Activated CD8-positive, alpha-beta memory T cell treated with anti-CD3 and anti-CD28 coated beads, Interleukin-2, amount 50 U/mL, for 48 hours (primary cell): ENCODE measurements around the gene KCNT2.
"Not testable (repeated sequence)": the region's sequence is repeated elsewhere in the genome, so short reads cannot be mapped to it uniquely, and the experiment has no call there.

Experiments used
- DNase-seq: peaks from one replicate; pipeline ENCODE4 v3.0.0-alpha.2; 2020

The KCNT2 gene

GRCh38 chr1:196306421-196306820 lies 301.8 kb downstream of the KCNT2 start:
- DNase-seq, result no peak

- no peak for DNase-seq
Observed at GRCh38 chr1:196305216-196305615, 303.0 kb downstream of the KCNT2 start.

GRCh38 chr1:196302981-196303380 lies 305.3 kb downstream of the KCNT2 start:
- DNase-seq, result no peak

GRCh38 chr1:196302420-196302819 lies 305.8 kb downstream of the KCNT2 start:
- DNase-seq, result no peak

- no peak for DNase-seq
Observed at GRCh38 chr1:196295766-196296165, 312.5 kb downstream of the KCNT2 start.

GRCh38 chr1:196278816-196279215 lies 329.4 kb downstream of the KCNT2 start:
- DNase-seq, result no peak

- no peak for DNase-seq
Observed at GRCh38 chr1:196277860-196278259, 330.4 kb downstream of the KCNT2 start.

- no peak for DNase-seq
Observed at GRCh38 chr1:196271212-196271947, 336.9 kb downstream of the KCNT2 start.

- DNase-seq, result not testable (repeated sequence)
Observed at GRCh38 chr1:196263086-196263485, 345.2 kb downstream of the KCNT2 start.

- no peak for DNase-seq
Observed at GRCh38 chr1:196260270-196260669, 348.0 kb downstream of the KCNT2 start.

GRCh38 chr1:196259316-196259715 lies 348.9 kb downstream of the KCNT2 start:
- no peak for DNase-seq

- no peak for DNase-seq
Observed at GRCh38 chr1:196255762-196256161, 352.5 kb downstream of the KCNT2 start.

- no peak for DNase-seq
Observed at GRCh38 chr1:196229546-196229945, 378.7 kb downstream of the KCNT2 start.

- DNase-seq, result no peak
Observed at GRCh38 chr1:196214866-196215265, 393.4 kb downstream of the KCNT2 start.

- DNase-seq, result no peak
Observed at GRCh38 chr1:196209983-196210382, 398.3 kb downstream of the KCNT2 start.

GRCh38 chr1:196209265-196209664 lies 399.0 kb downstream of the KCNT2 start:
- DNase-seq, result no peak

GRCh38 chr1:196207612-196208217 lies 400.5 kb downstream of the KCNT2 start:
- DNase-seq, result no peak

- no peak for DNase-seq
Observed at GRCh38 chr1:196205882-196206281, 402.4 kb downstream of the KCNT2 start.

- no peak for DNase-seq
Observed at GRCh38 chr1:196196486-196196885, 411.8 kb downstream of the KCNT2 start.

GRCh38 chr1:196193896-196194559 lies 414.2 kb downstream of the KCNT2 start:
- no peak for DNase-seq

GRCh38 chr1:196183941-196184340 lies 424.3 kb downstream of the KCNT2 start:
- no peak for DNase-seq

GRCh38 chr1:196181594-196181878 lies 426.7 kb downstream of the KCNT2 start:
- DNase-seq, result no peak

- no peak for DNase-seq
Observed at GRCh38 chr1:196180847-196181593, 427.2 kb downstream of the KCNT2 start.
